Stromal cell of bone marrow (primary cell): ENCODE data around the gene HOXA7.
A peak's percentile ranks its signal among the peaks of the same experiment; 100 is the strongest.

Experiments
- DNase-seq: peaks from one replicate; pipeline ENCODE4 v3.0.0-alpha.2; 2012; ENCODE audit warnings: low read depth

HOXA7 gene

GRCh38 chr7:27156508-27156898 is at the start of gene HOXA7:
HOXA7 (minus strand) TSS chr7:27156675; CDS start chr7:27156545, 130 bp downstream.
- peak; percentile 64 for DNase-seq

GRCh38 chr7:27205325-27206280 is 49.1 kb upstream of the HOXA7 start:
- DNase-seq, result no peak

GRCh38 chr7:27204851-27205322 is 48.4 kb upstream of the HOXA7 start:
- no peak for DNase-seq

- DNase-seq, result no peak
These were observed 47.6 kb upstream of the HOXA7 start for GRCh38 chr7:27203964-27204594.

- no peak for DNase-seq
These were observed 47.0 kb upstream of the HOXA7 start for GRCh38 chr7:27203365-27203953.

- no peak for DNase-seq
These were observed 46.3 kb upstream of the HOXA7 start for GRCh38 chr7:27202862-27203134.

- no peak for DNase-seq
These were observed 45.8 kb upstream of the HOXA7 start for GRCh38 chr7:27202018-27202861.

- DNase-seq, result no peak
These were observed 45.1 kb upstream of the HOXA7 start for GRCh38 chr7:27201580-27202017.

GRCh38 chr7:27200761-27201579 is 44.5 kb upstream of the HOXA7 start:
- DNase-seq, result no peak

GRCh38 chr7:27199849-27200760 is 43.6 kb upstream of the HOXA7 start, which contains the start of gene HOXA13:
HOXA13 (minus strand) TSS chr7:27200091; CDS start chr7:27200077, 14 bp downstream.
- DNase-seq, result no peak

GRCh38 chr7:27198871-27199801 is 42.7 kb upstream of the HOXA7 start:
- DNase-seq, result no peak

GRCh38 chr7:27198138-27198841 is 41.8 kb upstream of the HOXA7 start:
- DNase-seq, result no peak

- no peak for DNase-seq
These were observed 40.9 kb upstream of the HOXA7 start for GRCh38 chr7:27197137-27198042.

GRCh38 chr7:27196287-27196767 is 39.9 kb upstream of the HOXA7 start:
- no peak for DNase-seq

- DNase-seq, result no peak
These were observed 38.4 kb upstream of the HOXA7 start for GRCh38 chr7:27194686-27195379.

GRCh38 chr7:27194002-27194352 is 37.5 kb upstream of the HOXA7 start:
- no peak for DNase-seq
